K562 treated with DMSO at 1 percent for 4 hours (cell line): Measurements from ENCODE around the gene SLC35B4. TPM values are rescaled to one million over a fixed set of nuclear protein-coding genes. Genes with fewer than 3 reads are reported as not detected.

Experiments used
- total RNA-seq: library from RNA; unstranded; fragments of 300-600 nt; gene quantifications from 2 replicates; pipeline ENCODE4 v1.2.3, GENCODE V29; 2022; ENCODE audit not compliant: insufficient read depth

SLC35B4 gene
- 10.4 and 10.8 TPM in 2 replicates for total RNA-seq

GRCh38 chr7:134316539-134317344 is at the start of gene SLC35B4:
SLC35B4 (minus strand) TSS chr7:134316930; CDS start chr7:134316751, 179 bp downstream.

Other genes starting within 250 kb of the SLC35B4 start
- gene LRGUK, start 189.6 kb downstream of the SLC35B4 start, total RNA-seq = not detected in 2 replicates
- 3.1 and 7.9 TPM in 2 replicates for gene AKR1B1, start 142.2 kb upstream of the SLC35B4 start, total RNA-seq
- not detected in 2 replicates for gene AKR1B10, start 210.6 kb upstream of the SLC35B4 start, total RNA-seq
- not detected in 2 replicates for gene AKR1B15, start 232.2 kb upstream of the SLC35B4 start, total RNA-seq